H1 (cell line): Measurements from ENCODE around the gene ARHGAP15. TPM values are rescaled to one million over a fixed set of nuclear protein-coding genes. Genes with fewer than 3 reads are reported as not detected.

Source experiments
- CHD7 ChIP-seq: fragments of 300-600 bp; sonication (generic); IDR thresholded peaks from 2 replicates; pipeline ENCODE4 v1.7.1; 2012; ENCODE audit warnings: low read length, moderate library complexity, mild to moderate bottlenecking, inconsistent platforms; ENCODE audit not compliant: insufficient replicate concordance
- POLR2AphosphoS5 ChIP-seq: IDR thresholded peaks from 2 replicates; pipeline ENCODE4 v1.6.1; 2011; ENCODE audit warnings: low read depth, low read length
- polyA plus RNA-seq, 7 experiments: library from polyadenylated mRNA; depleted of rRNA in 3 of 7; stranded (reverse) in 5 of 7; unstranded in 2 of 7; fragments of >200 nt in 5 of 7; fragments of 200-250 nt in 2 of 7; gene quantifications; 1 replicate in 5 of 7; 2 replicates in 1 of 7; 4 replicates in 1 of 7; pipeline versions ENCODE4 v1.2.1 to v1.2.3, GENCODE V29; 2011 to 2013; ENCODE audit warnings: missing spikeins in 2 of 7, mixed read lengths in 2 of 7
- total RNA-seq: library from RNA; stranded (reverse); fragmentation: NEBNext Ultra II Directional; extraction: Animal tissue kit (Norgen Biotek cat#: 25700); gene quantifications from 2 replicates; pipeline ENCODE4 v1.2.1, GENCODE V29; 2021

ARHGAP15 gene
- total and polyA plus RNA-seq, 2 of the 8 experiments (the other 6 are each of a cell fraction or from before 2014, with no cell fraction given) = not detected

- no peak for TF ChIP-seq CHD7
- TF ChIP-seq POLR2AphosphoS5 = no peak
Measured at GRCh38 chr2:143195511-143195910, 66.3 kb downstream of the ARHGAP15 start (continued).
